PC-3 (cell line): ENCODE results near the gene SMIM7.

Experiments
- CTCF ChIP-seq: fragments of 300-600 bp; sonication (generic); conservative IDR thresholded peaks from 2 replicates; pipeline ENCODE4 v1.5.1; 2017; ENCODE audit warnings: antibody characterized with exemption, low read depth, mild to moderate bottlenecking, low read length
- EZH2phosphoT487 ChIP-seq: fragments of 300-600 bp; sonication (generic); IDR thresholded peaks from 2 replicates; pipeline ENCODE4 v1.6.1; 2018; ENCODE audit warnings: mild to moderate bottlenecking, antibody characterized with exemption, low read length, borderline replicate concordance

- TF ChIP-seq CTCF: no peak; the same call in 1 of the 2 replicates
- TF ChIP-seq EZH2phosphoT487: no peak
Measured at GRCh38 chr19:16659832-16660708, at the start of gene SMIM7.
